NCI-H82 (cell line): ENCODE measurements around the gene MCC.
A peak's percentile ranks its signal among the peaks of the same experiment; 100 is the strongest.
"Not testable (repeated sequence)": the region's sequence is repeated elsewhere in the genome, so short reads cannot be mapped to it uniquely, and the experiment has no call there.

ENCODE experiments used
- DNase-seq: peaks from one replicate; lab custom pipeline; 2025; lab: John Stamatoyannopoulos, UW

Gene MCC

GRCh38 chr5:113081091-113081839, 407.0 kb downstream of the MCC start:
- DNase-seq, result peak; percentile 38

GRCh38 chr5:113076649-113077048, 411.6 kb downstream of the MCC start:
- not testable (repeated sequence) for DNase-seq

- no peak for DNase-seq
Observed at GRCh38 chr5:113075019-113075418, 413.2 kb downstream of the MCC start.

GRCh38 chr5:113073629-113074034, 414.6 kb downstream of the MCC start:
- DNase-seq, result not testable (repeated sequence)

- no peak for DNase-seq
Observed at GRCh38 chr5:113071401-113071800, 416.9 kb downstream of the MCC start.

GRCh38 chr5:113070901-113071300, 417.4 kb downstream of the MCC start:
- no peak for DNase-seq

GRCh38 chr5:113068559-113068958, 419.7 kb downstream of the MCC start:
- DNase-seq, result no peak

- no peak for DNase-seq
Observed at GRCh38 chr5:113067635-113068344, 420.5 kb downstream of the MCC start.

GRCh38 chr5:113065626-113066025, 422.6 kb downstream of the MCC start:
- no peak for DNase-seq

- DNase-seq, result no peak
Observed at GRCh38 chr5:113064806-113065205, 423.4 kb downstream of the MCC start.

GRCh38 chr5:113063927-113064326, 424.3 kb downstream of the MCC start:
- no peak for DNase-seq

- DNase-seq, result no peak
Observed at GRCh38 chr5:113062869-113063508, 425.3 kb downstream of the MCC start.

GRCh38 chr5:113061846-113062780, 426.1 kb downstream of the MCC start:
- no peak for DNase-seq

GRCh38 chr5:113060408-113061025, 427.7 kb downstream of the MCC start:
- no peak for DNase-seq

- no peak for DNase-seq
Observed at GRCh38 chr5:113059232-113060040, 428.8 kb downstream of the MCC start.

GRCh38 chr5:113058706-113059226, 429.5 kb downstream of the MCC start:
- no peak for DNase-seq

GRCh38 chr5:113058269-113058668, 430.0 kb downstream of the MCC start:
- no peak for DNase-seq

- DNase-seq, result no peak
Observed at GRCh38 chr5:113057557-113057984, 430.7 kb downstream of the MCC start.

GRCh38 chr5:113056988-113057387, 431.3 kb downstream of the MCC start:
- no peak for DNase-seq

- no peak for DNase-seq
Observed at GRCh38 chr5:113054899-113055298, 433.4 kb downstream of the MCC start.
